Nephron (organoid): ENCODE results near the gene CRABP1.

ENCODE experiments used
- H3K27ac Mint-ChIP-seq, 3 experiments: 2 replicates each; pipeline ENCODE4 v1.8.0; 2020; ENCODE audit warnings: mixed read lengths in 3 of 3, mild to moderate bottlenecking in 2 of 3, moderate library complexity in 1 of 3
- H3K27me3 Mint-ChIP-seq: 2 replicates; pipeline ENCODE4 v1.8.0; 2021; ENCODE audit warnings: low read depth, mild to moderate bottlenecking, moderate library complexity, mixed read lengths
- H3K36me3 Mint-ChIP-seq: 2 replicates; pipeline ENCODE4 v1.8.0; 2020; ENCODE audit warnings: low read depth, mixed read lengths
- H3K4me1 Mint-ChIP-seq: 2 replicates; pipeline ENCODE4 v1.8.0; 2020; ENCODE audit warnings: mixed read lengths
- H3K4me3 Mint-ChIP-seq, 3 experiments: 2 replicates each; pipeline ENCODE4 v1.8.0; 2020; ENCODE audit warnings: mild to moderate bottlenecking in 3 of 3, mixed read lengths in 3 of 3, moderate library complexity in 2 of 3
- H3K9me3 Mint-ChIP-seq: 2 replicates; pipeline ENCODE4 v1.8.0; 2020; ENCODE audit warnings: mixed read lengths
- CTCF ChIP-seq, 3 experiments: fragments of 200-600 bp; sonication (generic); IDR thresholded peaks; one replicate each; pipeline ENCODE4 v1.5.0; 2021; ENCODE audit warnings: antibody characterized with exemption in 3 of 3; ENCODE audit not compliant: unreplicated experiment in 3 of 3

The CRABP1 gene

GRCh38 chr15:78335985-78336384 is 4.2 kb upstream of the CRABP1 start:
- peaks cover 39% of the 10 kb centered on the region for H3K27me3 Mint-ChIP-seq
- TF ChIP-seq CTCF (IDR thresholded peaks at IDR 0.05; ENCODE audit: unreplicated experiment in 3 of 3): no peak
- H3K4me3 Mint-ChIP-seq: no peak overlapping the region
- H3K9me3 Mint-ChIP-seq: no peaks in the 10 kb centered on the region
- no peaks in the 10 kb centered on the region for H3K36me3 Mint-ChIP-seq
- no peak overlapping the region for H3K27ac Mint-ChIP-seq
- H3K4me1 Mint-ChIP-seq: peaks cover 7% of the 10 kb centered on the region

- Mint-ChIP-seq H3K36me3 (peaks cover 14% of the 10 kb centered on the region), H3K4me3 (peak overlapping the region; percentile 60 to 81 (median 73)), H3K27me3 (peaks cover 62% of the 10 kb centered on the region)
Measured at GRCh38 chr15:78338781-78339180, 1.4 kb upstream of the CRABP1 start.

GRCh38 chr15:78339559-78339958 is 594 bp upstream of the CRABP1 start:
- TF ChIP-seq CTCF (IDR thresholded peaks at IDR 0.05; ENCODE audit: unreplicated experiment in 3 of 3): no peak

More at GRCh38 chr15:78338781-78339180, 1.4 kb upstream of the CRABP1 start:
- Mint-ChIP-seq H3K9me3 (no peaks in the 10 kb centered on the region), H3K4me1 (peaks cover 22% of the 10 kb centered on the region), H3K27ac (no peak overlapping the region)
- TF ChIP-seq CTCF (IDR thresholded peaks at IDR 0.05; ENCODE audit: unreplicated experiment in 3 of 3): no peak

GRCh38 chr15:78341057-78341987 is 1.2 kb downstream of the CRABP1 start:
- H3K4me3 Mint-ChIP-seq: peak overlapping the region; percentile 80 to 81 (median 81)
- H3K27ac Mint-ChIP-seq: peak overlapping the region in 2 of 3 experiments; percentile 51 to 88
- no peaks in the 10 kb centered on the region for H3K9me3 Mint-ChIP-seq
- no peak for TF ChIP-seq CTCF (IDR thresholded peaks at IDR 0.05; ENCODE audit: unreplicated experiment in 3 of 3)
- peaks cover 64% of the 10 kb centered on the region for H3K27me3 Mint-ChIP-seq
- peaks cover 38% of the 10 kb centered on the region for H3K4me1 Mint-ChIP-seq
- H3K36me3 Mint-ChIP-seq: peaks cover 14% of the 10 kb centered on the region

More at GRCh38 chr15:78339559-78339958, 594 bp upstream of the CRABP1 start:
- Mint-ChIP-seq H3K36me3 (peaks cover 14% of the 10 kb centered on the region), H3K4me1 (peaks cover 24% of the 10 kb centered on the region), H3K4me3 (peak overlapping the region; percentile 72 to 81 (median 73)), H3K9me3 (no peaks in the 10 kb centered on the region), H3K27me3 (peaks cover 64% of the 10 kb centered on the region), H3K27ac (peak overlapping the region in 2 of 3 experiments; percentile 16 to 30)

- TF ChIP-seq CTCF (IDR thresholded peaks at IDR 0.05; ENCODE audit: unreplicated experiment in 3 of 3): no peak
- H3K27me3 Mint-ChIP-seq: peaks cover 65% of the 10 kb centered on the region
- peak overlapping the region; percentile 51 to 92 (median 88) for H3K27ac Mint-ChIP-seq
- H3K36me3 Mint-ChIP-seq: peaks cover 14% of the 10 kb centered on the region
- no peaks in the 10 kb centered on the region for H3K9me3 Mint-ChIP-seq
- peaks cover 44% of the 10 kb centered on the region for H3K4me1 Mint-ChIP-seq
- H3K4me3 Mint-ChIP-seq: peak overlapping the region; percentile 80 to 81 (median 81)
Measured at GRCh38 chr15:78342021-78342420, 1.9 kb downstream of the CRABP1 start.
